OCI-LY7 (cell line): ENCODE results near the gene GRHL1.
"Not testable (repeated sequence)": the region's sequence is repeated elsewhere in the genome, so short reads cannot be mapped to it uniquely, and the experiment has no call there.

Experiments used
- CTCF ChIP-seq: fragments of 200-600 bp; sonication (generic); conservative IDR thresholded peaks from 2 replicates; pipeline ENCODE4 v1.5.1; 2014; ENCODE audit warnings: mild to moderate bottlenecking, antibody characterized with exemption, low read length, moderate library complexity, mixed read lengths
- EZH2phosphoT487 ChIP-seq: fragments of 200-600 bp; sonication (generic); IDR thresholded peaks from 2 replicates; pipeline ENCODE4 v1.6.1; 2018; ENCODE audit warnings: low read depth, borderline replicate concordance, mild to moderate bottlenecking, mixed run types, antibody characterized with exemption, low read length, moderate library complexity, mixed read lengths

GRCh38 chr2:10015376-10015989 lies 64.0 kb downstream of the GRHL1 start:
- TF ChIP-seq CTCF, EZH2phosphoT487: not testable (repeated sequence)
